Uterus (tissue), 2 donors: ENCODE results near the gene BRMS1.

ENCODE experiments used
- POLR2A ChIP-seq, 2 donors: fragments of 450-650 bp; IDR thresholded peaks; one replicate each; pipeline ENCODE4 v1.6.1; 2016; ENCODE audit warnings: antibody characterized with exemption in 2 of 2, mild to moderate bottlenecking in 1 of 2, moderate library complexity in 1 of 2
- TF ChIP-seq, protein P1 (sequence below), 4 experiments: fragments of 200-600 bp in 2 of 4; fragments of 450-650 bp in 2 of 4; sonication (generic) in 2 of 4; IDR thresholded peaks; one replicate each; pipeline ENCODE4 v1.5.1; 2016 to 2019; ENCODE audit warnings: antibody characterized with exemption in 4 of 4, mild to moderate bottlenecking in 2 of 4, moderate library complexity in 1 of 4

DNA sequence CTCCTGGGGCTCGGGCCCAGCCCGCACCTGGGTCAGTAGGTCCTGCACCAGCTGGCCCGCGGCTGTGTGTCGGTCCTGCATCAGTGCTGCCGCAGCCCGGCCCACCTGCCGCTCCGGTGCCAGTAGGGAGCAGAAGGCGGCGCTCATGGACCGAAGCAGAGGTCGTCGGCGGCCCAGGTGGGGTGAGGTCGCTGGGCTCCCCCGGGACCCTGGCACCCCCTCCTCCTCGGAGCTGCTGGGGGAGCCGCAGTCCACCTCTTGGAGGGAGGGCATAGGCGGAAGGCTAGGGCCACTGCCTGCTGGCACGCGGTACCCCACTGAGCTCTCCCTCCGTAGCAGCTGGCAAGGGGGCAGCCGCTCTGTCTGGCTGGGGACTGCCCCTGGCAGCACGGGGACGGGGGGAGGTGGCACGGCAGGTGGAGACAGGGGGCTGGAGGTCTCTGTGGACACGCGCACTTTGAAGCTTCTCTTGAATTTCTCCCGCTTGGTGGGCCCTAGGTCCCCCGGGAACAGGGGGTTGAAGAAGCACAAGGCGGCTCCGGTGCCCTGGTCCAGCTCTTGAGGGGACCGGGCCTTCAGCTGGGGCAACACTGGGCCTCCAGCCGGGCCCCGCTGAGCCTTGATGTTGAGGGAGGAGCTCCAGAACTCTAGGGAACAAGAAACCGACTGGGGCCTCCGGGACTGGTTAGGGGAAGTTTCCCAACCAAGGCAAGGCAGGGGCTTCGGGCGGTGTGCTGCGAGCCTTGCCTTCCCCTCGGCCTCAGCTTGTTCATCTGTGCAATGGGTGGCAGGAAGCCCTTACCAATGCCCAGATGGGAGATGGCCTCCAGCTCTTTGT, 10.1 kb downstream of the BRMS1 start:
- TF ChIP-seq, protein P1, sequence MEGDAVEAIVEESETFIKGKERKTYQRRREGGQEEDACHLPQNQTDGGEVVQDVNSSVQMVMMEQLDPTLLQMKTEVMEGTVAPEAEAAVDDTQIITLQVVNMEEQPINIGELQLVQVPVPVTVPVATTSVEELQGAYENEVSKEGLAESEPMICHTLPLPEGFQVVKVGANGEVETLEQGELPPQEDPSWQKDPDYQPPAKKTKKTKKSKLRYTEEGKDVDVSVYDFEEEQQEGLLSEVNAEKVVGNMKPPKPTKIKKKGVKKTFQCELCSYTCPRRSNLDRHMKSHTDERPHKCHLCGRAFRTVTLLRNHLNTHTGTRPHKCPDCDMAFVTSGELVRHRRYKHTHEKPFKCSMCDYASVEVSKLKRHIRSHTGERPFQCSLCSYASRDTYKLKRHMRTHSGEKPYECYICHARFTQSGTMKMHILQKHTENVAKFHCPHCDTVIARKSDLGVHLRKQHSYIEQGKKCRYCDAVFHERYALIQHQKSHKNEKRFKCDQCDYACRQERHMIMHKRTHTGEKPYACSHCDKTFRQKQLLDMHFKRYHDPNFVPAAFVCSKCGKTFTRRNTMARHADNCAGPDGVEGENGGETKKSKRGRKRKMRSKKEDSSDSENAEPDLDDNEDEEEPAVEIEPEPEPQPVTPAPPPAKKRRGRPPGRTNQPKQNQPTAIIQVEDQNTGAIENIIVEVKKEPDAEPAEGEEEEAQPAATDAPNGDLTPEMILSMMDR (IDR thresholded peaks at IDR 0.05): no peak
- TF ChIP-seq POLR2A (IDR thresholded peaks at IDR 0.05): no peak
